ENCODE measurements around the gene TMEM14C. TPM values are rescaled to one million over a fixed set of nuclear protein-coding genes. Genes with fewer than 3 reads are reported as not detected.
A peak's percentile ranks its signal among the peaks of the same experiment; 100 is the strongest.
"Not testable (repeated sequence)": the region's sequence is repeated elsewhere in the genome, so short reads cannot be mapped to it uniquely, and the experiment has no call there.

Gene TMEM14C
- total and polyA plus RNA-seq, 12 donors, result 105 to 133 (median 115) TPM

DNA sequence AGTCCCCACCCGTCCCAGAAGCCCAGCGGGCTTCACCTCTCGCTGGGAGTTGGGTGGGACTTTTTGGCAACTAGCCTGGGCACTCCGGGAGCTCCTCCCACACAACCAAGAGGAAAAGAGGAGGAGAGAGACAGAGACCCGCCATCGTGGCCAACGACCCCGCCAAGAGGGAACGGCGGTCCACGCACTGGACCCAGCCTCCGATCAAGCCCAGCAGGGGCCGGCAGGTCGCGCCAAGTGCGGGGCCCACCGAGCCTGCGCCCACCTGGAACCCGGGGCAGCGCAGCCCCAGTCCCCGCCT lies 3.0 kb upstream of the TMEM14C start:
- H3K4me1 ChIP-seq, result peaks cover 10 to 39% (median 25%) of the 10 kb centered on the region in 9 donors
- peak overlapping the region; percentile 80 to 98 (median 94) for H3K27ac ChIP-seq
- H3K4me3 ChIP-seq, result peak overlapping the region; percentile 39 to 82 (median 71)
- H3K36me3 ChIP-seq, result peaks cover 0 to 5% (median 0%) of the 10 kb centered on the region in 9 donors
- DNase-seq, result peak; percentile 44 to 56
- H3K9me3 ChIP-seq, result peaks cover 0 to 17% (median 0%) of the 10 kb centered on the region in 11 donors
- WGBS, 2 donors, result 31 to 36% methylated on average over 21 of the region's 21 CpGs
- H3K27me3 ChIP-seq, result no peaks in the 10 kb centered on the region
- TF ChIP-seq, protein P1, sequence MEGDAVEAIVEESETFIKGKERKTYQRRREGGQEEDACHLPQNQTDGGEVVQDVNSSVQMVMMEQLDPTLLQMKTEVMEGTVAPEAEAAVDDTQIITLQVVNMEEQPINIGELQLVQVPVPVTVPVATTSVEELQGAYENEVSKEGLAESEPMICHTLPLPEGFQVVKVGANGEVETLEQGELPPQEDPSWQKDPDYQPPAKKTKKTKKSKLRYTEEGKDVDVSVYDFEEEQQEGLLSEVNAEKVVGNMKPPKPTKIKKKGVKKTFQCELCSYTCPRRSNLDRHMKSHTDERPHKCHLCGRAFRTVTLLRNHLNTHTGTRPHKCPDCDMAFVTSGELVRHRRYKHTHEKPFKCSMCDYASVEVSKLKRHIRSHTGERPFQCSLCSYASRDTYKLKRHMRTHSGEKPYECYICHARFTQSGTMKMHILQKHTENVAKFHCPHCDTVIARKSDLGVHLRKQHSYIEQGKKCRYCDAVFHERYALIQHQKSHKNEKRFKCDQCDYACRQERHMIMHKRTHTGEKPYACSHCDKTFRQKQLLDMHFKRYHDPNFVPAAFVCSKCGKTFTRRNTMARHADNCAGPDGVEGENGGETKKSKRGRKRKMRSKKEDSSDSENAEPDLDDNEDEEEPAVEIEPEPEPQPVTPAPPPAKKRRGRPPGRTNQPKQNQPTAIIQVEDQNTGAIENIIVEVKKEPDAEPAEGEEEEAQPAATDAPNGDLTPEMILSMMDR (IDR thresholded peaks at IDR 0.05), result no peak
- ATAC-seq, result peak in 3 of 8 donors; percentile 0 to 9 (median 1)
- intact Hi-C loops (cut with DNase I), result no loop called here

DNA sequence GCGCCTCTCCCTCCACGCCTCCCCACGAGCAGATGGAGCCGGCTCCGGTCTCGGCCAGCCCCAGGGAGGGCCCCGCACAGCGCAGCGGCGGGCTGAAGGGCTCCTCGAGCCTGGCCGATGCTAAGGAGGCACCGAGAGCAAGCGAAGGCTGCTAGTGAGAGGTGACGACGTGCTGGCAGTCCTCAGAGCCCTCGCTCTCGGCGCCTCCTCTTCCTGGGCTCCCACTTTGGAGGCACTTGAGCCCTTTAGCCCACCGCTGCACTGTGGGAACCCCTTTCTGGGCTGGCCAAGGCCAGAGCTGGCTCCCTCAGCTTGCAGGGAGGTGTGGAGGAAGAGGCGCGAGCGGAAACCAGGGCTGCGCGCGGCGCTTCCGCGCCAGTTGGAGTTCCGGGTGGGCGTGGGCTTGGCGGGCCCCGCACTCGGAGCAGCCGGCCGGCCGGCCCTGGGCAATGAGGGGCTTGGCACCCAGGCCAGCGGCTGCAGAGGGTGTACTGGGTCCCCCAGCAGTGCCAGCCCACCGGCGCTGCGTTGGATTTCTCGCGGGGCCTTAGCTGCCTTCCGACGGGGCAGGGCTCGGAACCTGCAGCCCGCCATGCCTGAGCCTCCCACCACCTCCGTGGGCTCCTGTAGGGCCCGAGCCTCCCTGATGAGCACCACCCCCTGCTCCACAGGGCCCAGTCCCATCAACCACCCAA lies 2.5 kb upstream of the TMEM14C start:
- H3K36me3 ChIP-seq, result peaks cover 0 to 10% (median 0%) of the 10 kb centered on the region in 9 donors
- TF ChIP-seq, protein P1 (IDR thresholded peaks at IDR 0.05), result no peak
- 17 to 24% methylated on average over 39 to 49 of the region's 49 CpGs for WGBS, 2 donors
- peak overlapping the region; percentile 39 to 82 (median 71) for H3K4me3 ChIP-seq
- intact Hi-C loops (cut with DNase I), result no loop called here
- peak overlapping the region; percentile 80 to 98 (median 94) for H3K27ac ChIP-seq
- ATAC-seq (peak in 5 of 8 donors; percentile 3 to 30 (median 22)), DNase-seq (peak; percentile 33 to 74)
- H3K27me3 ChIP-seq, result no peaks in the 10 kb centered on the region
- H3K9me3 ChIP-seq, result peaks cover 0 to 17% (median 0%) of the 10 kb centered on the region in 11 donors
- peaks cover 14 to 44% (median 26%) of the 10 kb centered on the region in 9 donors for H3K4me1 ChIP-seq

DNA sequence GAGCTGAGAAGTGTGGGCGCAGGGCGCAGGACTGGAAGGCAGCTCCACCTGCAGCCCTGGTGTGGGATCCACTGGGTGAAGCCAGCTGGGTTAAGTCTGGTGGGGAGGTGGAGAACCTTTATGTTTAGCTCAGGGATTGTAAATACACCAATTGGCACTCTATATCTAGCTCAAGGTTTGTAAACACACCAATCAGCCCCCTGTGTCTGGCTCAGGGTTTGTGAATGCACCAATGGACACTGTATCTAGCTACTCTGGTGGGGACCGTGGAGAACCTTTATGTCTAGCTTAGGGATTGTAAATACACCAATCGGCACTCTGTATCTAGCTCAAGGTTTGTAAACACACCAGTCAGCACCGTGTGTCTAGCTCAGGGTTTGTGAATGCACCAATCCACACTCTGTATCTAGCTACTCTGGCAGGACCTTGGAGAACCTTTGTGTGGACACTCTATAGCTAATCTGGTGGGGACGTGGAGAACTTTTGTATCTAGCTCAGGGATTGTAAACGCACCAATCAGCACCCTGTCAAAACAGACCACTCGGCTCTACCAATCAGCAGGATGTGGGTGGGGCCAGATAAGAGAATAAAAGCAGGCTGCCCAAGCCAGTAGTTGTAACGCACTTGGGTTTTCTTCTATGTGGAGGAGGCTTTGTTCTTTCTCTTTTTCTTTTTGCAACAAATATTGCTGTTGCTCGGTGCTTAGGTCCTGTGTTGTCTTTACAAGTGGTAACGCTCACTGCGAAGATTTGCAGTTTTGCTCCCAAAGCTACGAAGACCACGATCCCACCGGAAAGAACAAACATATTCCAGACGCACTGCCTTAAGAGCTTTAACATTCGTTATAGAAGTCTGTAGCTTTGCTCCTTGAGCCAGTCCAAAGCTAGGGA lies 1.7 kb upstream of the TMEM14C start:
- H3K27me3 ChIP-seq; intact Hi-C loops (cut with DNase I); ATAC-seq; DNase-seq: not testable (repeated sequence)
- peak overlapping the region in 9 of 10 donors; percentile 49 to 82 (median 72) for H3K4me3 ChIP-seq
- WGBS, 2 donors, result 78 to 82% methylated on average over 17 of the region's 17 CpGs
- H3K27ac ChIP-seq, result peak overlapping the region in 9 of 10 donors; percentile 80 to 98 (median 95)
- peaks cover 0 to 17% (median 0%) of the 10 kb centered on the region in 11 donors for H3K9me3 ChIP-seq
- H3K4me1 ChIP-seq, result peaks cover 18 to 50% (median 32%) of the 10 kb centered on the region in 9 donors
- H3K36me3 ChIP-seq, result peaks cover 0 to 18% (median 7%) of the 10 kb centered on the region in 9 donors

DNA sequence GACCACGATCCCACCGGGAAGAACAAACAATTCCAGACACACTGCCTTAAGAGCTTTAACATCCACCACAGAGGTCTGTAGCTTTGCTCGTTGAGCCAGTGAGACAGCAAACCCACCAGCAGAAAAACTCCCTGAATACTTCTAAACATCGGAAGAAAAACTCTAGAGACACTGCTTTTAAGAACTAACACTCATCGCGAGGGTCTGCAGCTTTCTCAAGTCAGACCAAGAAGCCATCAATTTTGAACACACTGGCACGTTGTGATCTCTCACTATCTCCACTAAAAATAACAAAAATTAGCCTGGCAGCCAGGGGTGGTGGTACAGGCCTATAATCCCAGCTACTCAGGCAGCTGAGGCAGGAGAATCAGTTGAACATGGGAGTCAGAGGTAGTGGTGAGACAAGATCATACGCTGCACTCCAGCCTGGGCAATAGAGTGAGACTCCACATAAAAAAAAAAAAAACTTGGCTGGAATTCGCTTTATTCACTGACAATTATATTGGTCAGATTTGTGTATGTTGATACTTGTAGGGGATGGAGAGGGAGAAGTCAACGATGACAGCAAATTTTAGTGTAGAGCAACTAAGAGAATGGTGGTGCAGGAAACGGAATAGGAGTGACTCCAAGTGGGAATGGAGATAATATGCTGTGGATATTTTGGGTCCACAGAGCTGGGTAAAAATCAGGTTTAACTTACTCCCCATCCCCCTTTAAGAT lies 860 bp upstream of the TMEM14C start:
- Histone ChIP-seq H3K9me3 (peaks cover 0 to 17% (median 0%) of the 10 kb centered on the region in 11 donors), H3K36me3 (peaks cover 0 to 26% (median 10%) of the 10 kb centered on the region in 9 donors), H3K4me1 (peaks cover 18 to 56% (median 32%) of the 10 kb centered on the region in 9 donors), H3K27me3 (no peaks in the 10 kb centered on the region), H3K27ac (peak overlapping the region in 9 of 10 donors; percentile 79 to 96 (median 92)), H3K4me3 (peak overlapping the region in 9 of 10 donors; percentile 72 to 96 (median 79))
- intact Hi-C loops (cut with DNase I), result loop anchor here in 6 of 10 donors (1.0 to 2.0 kb wide), 4 partner anchors 25 to 28 kb away; partner anchors contain the start of genes TMEM14B (in 5 of the 6), C6orf52 (in 3 of the 6) and PAK1IP1 (in 3 of the 6)
- WGBS, 2 donors, result 73 to 78% methylated on average over 11 of the region's 11 CpGs
- TF ChIP-seq, protein P1 (IDR thresholded peaks at IDR 0.05), result no peak
- DNase-seq, result no peak
- peak in 1 of 8 donors; percentile 0 for ATAC-seq
